CD4-positive, alpha-beta T cell treated with Interleukin-10 for 1 hour (primary cell): ENCODE data around the gene CLEC20A.
"Not testable (repeated sequence)": the region's sequence is repeated elsewhere in the genome, so short reads cannot be mapped to it uniquely, and the experiment has no call there.

Experiments used
- DNase-seq: peaks from one replicate; pipeline ENCODE4 v3.0.0-alpha.2; 2020

CLEC20A gene

DNA sequence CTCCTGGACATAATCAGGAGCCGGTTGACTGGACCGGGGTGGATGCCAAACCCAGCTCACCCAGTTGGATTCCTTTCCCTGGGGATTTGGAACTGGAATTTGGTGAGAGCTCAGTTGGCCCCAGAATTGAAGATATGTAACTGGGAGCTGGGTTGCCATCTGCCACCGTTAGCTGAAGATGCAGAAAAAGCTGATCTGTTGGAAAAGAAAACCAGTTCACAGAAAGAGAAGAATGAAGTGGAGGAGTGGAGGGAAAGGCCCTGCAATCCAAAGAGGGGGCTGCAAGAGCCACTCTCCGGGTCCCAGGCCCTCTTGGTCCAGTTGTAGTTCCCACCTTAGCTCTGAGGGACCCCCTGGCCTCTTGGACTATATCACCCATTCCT lies 32.2 kb upstream of the CLEC20A start:
- DNase-seq = no peak

DNA sequence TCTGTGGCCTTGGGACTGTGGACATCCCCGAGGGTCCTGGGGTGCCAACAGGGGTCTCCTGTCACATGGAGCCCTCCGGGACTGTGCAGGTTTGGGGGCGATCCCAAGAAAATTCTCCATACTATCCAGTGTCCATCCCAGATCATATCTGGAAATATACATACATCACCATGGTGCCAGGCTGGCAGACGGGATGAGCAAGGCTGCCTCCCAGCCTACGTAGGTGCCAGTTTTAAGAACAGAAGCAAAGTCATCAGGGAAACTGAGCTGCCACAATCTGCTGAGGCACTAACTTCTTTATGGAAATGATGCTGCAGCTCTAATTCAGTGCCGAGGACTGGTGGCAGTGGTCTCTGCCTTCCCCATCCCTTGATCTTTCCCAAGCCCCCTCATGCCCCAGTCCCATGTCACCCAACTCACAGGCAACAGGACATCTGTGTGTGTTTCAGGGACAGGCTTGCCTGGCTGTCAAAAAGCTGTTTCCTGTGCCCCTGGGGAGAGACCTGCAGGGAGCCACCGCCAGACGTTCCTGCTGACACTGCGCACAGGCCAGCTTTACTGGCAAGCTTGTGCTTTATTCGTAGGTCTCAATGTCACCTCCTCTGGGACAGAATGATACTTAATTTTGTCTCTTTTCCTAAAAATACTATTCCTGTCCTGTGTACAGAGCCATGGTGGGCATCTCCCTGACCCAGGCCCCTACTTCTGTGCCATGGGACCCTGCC lies 31.6 kb upstream of the CLEC20A start:
- no peak for DNase-seq

DNA sequence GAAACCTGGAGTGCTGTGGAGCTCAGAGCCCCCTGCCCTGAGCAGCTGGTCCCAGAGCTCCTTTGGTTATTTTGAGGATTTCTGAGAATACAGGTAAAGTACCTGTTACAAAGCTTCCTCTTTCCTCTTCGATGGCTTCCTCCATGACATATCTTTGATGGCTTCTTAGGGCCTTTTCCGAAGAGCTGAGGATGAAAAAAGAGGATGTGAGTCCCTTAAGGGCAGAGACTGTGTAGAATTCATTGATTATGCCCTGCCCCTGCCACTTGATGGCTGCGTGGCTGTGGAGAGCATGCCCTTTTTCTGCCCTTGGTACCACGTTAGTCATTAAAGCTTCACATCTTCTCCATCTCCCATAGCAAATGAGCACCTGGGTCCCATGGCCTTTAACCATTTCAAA lies 30.4 kb upstream of the CLEC20A start:
- DNase-seq = no peak

DNA sequence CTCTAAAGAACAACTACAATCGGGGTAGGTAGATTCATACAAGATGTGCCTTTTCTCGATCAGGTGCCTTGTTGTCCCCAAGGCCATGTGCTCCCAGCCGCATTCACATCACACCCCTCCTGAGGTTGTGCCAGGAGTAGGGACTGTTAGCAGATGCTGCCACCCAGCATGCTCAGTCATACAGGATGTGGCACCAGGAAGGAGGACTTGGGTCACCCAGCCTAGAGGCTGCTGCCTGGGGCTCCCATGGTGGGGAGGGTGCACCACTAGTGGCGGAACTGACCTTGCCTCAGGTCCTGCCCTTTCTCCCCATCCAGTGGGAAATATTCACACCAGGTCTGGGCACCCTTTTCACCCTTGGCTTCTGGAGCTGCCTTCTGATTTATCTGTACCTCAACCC lies 24.5 kb upstream of the CLEC20A start:
- DNase-seq = no peak

DNA sequence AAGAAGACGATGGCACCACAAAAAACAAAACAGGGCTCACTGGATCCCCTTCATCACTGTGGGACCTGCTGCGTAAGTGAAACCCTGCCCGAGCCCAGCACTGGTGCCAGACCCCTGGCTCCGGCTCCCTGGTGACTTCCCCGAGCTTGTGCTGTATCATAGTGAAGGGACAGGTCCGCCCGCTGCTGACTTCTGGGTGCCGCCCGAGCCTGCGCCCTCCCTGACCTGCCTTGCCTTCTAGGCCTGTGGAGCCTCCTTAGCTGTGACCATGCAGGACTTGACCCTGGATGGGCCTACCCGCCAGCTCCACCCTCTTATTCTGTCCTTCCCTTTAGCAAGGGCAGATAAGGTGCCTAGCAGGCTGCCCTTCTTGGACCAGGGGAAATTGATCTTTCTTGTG lies 24.0 kb upstream of the CLEC20A start:
- no peak for DNase-seq

DNA sequence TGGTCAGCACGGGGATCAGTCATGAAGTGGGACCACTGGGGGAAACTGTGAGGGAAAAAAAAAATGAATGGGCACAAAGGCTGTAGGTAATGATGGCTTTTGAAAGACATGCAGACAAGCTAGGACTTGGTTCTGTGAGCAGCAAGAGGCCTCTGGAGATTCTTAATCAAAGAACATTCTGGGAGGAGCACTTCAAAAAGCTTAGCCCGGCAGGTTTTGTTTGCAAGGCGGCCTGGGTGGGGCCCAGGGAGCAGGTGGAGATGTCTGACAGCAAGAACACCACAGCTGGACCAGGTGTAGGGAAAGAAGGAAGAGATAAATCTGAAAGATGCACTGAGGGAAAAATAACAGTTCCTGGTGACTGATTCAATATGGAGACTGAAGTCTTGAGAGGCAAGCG lies 22.1 kb upstream of the CLEC20A start:
- no peak for DNase-seq

DNA sequence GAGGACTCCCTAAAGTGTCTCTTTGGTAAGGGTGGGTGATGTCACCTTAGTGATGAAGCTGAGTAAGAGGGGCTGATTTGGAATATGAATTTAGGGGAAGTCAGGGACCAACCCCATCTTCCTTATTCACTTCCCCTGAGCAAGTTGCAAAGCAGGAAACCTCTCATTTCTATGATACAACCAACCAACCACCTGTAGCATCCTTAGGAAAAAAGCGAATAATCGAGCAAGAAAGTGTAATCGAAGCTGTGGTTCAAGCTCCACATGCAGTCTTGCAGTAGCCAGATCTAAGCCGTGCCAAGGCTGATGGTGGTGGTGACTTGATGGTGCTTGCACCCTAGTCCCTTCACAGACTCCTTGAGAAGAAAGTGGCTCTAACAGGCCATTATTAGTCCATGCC lies 19.3 kb upstream of the CLEC20A start:
- DNase-seq = no peak

DNA sequence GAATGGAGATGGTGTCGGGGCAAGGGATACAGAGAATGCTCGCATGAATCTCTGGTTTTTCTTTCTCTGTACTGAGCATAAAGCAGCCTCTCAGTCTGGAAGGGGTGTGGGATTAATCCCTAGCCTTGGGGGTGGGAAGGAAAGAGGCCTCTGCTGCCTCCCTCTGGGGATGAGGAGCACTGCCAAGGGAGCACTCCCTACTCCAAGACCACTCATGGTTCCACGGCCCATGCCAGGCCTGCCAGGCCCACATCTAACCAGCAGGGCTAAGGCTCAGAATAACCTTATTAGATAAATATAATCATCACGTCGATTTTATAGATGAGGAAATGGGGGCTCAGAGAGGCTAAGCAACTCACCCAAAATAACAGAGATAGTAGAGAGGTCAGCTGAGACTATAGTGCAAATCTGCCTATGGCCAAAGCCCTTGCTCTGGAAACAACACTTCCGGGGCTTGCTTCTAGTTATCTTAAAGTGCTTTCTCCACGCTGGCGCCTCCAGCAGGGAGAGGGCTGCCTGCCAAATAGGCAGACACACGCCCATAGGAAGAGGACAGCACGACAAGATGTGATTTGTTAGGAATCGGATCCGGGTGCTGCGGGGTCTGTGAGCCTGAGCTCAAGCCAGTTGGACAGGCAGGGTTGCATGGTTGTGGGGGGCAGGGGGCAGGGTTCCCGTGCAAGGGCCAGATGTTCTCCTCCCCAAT lies 16.7 kb upstream of the CLEC20A start:
- DNase-seq = no peak

DNA sequence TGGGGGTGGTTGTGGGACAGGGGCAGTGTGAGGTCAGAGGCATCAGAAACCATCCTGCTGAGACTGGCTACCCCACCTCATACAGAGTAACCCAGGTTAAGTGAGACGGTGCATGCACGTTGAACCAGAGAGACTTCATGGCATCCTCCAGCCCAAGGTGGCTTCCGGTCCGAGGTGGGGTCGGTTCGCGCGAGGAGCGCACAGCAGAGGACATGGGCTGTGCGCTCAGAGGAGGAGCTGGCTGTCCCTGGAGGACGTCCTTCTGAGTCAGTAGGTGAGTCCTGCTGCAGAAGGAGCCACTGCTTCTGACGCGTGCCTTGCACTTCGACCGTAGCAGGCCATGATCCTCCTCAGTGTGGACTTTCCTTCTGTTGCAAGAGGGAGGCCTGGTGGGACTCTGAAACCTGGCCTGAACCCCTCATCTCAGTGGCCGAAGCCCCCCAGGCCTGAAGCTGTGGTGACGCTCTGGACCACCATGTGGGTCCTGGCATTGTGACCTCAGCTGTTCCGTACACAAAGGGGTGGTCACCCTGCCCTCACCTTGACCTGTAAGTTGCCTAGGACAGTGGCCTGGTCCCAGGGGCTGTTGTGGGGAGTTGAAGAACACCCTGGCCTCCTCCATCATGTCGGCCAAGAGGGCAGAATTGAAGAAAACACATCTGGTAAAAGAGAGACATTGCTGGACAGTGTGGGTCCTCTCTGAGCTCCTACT lies 16.0 kb upstream of the CLEC20A start, which contains the start of gene TEX35:
Gene TEX35, plus strand, starts transcription at position 544 of the 712 bp plus-strand sequence. Its CDS starts 80 bp downstream, at position 624.
- no peak for DNase-seq

DNA sequence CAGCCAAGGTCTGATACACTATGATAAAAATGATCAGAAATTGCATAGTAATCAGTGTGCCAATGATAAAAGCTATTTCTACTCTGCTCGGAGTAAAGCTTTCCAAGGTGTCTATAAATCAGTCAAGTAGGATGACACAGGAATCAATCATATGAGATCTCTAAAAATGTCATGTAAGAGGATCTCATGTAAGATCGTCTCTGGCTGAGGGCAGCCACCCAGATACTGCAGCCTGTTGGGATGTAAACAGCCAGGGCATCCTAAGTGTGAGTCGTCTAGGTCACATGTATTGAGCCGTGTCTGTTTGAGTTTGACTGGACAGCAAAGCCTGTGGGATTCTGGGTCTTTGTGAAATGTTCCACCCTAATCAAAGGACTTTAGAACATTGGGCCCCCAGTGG lies 13.4 kb upstream of the CLEC20A start:
- no peak for DNase-seq

DNA sequence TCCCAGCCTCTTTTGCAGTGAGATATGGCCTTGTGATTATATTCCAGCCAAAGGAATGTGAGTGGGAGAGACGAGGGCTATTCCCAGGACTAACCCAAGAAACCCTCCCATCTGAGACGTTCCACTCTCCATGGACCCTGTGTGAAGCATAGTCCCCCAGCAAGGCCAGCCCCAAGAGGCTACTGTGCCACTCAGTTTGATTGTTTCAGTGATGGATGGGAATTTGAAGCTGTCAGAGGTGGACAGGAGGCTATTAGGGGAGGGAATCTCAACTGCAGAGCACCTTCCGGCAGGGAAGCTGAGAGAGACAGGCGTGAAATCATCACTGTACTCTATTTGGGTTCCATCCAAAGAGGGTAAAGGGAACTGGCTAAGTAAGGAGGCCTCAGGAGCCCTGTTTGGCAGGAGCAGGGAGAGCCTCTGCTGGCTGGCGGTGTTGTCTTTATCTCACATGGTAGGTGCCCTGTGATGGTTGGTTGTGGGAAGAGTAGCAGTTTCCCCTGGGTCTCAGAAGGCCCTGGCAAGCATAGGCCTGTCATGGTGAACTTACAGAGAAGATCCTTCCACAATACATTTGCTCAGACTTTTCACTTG lies 12.7 kb upstream of the CLEC20A start:
- no peak for DNase-seq

DNA sequence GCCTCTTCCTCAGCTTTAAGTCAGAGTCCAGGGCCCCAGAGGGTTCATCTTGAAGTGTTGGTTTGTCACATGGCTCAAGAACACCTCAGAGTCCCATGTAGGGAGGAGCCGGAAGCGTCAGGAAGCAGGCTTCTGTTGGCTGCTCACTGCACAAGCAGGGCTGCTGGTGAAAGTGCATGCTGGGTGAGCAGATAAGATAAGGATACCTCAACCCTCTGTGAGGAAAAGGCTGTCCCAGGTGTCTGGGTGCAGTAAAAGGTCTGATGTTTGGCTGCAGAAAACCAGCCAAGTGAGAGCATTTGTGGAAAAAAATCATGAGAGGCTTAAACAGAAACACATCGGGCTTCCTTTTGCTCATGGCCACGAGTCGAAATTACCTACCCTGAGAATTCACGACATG lies 9.9 kb upstream of the CLEC20A start:
- no peak for DNase-seq

DNA sequence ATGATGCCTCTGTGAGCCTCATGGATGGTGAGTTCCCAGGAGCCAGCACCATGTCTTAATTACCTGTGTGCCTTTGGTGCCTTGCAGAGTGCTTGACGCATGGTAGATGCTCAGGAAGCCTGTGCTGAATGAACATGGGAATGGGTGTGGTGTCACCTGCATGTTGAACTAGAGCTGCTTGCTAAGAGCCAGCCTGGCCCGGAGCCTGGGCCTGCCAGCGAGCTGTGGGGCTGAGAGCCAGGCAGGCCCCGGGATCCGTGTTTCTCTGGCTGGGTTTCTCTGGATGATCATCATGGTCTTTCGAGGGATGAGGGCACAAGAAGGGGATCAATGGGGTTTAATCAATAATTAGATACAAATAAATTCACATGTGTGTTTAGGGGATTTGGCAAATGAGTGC lies 9.4 kb upstream of the CLEC20A start:
- no peak for DNase-seq

DNA sequence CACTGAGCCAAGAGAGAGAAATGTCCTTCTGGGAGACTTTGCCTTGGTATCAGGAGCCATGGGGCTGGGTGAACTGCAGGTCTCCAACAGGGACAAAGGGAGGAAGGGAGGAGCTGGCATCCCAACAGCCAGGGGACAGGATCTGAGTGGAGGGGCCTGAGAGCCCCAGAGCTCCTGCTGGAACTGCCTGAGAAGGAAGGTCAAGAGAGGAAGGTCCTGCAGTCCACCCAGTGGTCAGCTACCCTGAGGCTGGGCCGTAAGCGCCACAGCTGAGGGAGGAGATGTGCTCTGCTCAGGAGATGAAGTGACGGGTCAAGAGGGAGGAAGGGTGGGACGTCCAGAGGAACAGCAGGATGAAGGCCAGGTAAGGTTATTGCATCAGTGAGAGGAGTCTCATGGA lies 7.5 kb upstream of the CLEC20A start:
- no peak for DNase-seq

DNA sequence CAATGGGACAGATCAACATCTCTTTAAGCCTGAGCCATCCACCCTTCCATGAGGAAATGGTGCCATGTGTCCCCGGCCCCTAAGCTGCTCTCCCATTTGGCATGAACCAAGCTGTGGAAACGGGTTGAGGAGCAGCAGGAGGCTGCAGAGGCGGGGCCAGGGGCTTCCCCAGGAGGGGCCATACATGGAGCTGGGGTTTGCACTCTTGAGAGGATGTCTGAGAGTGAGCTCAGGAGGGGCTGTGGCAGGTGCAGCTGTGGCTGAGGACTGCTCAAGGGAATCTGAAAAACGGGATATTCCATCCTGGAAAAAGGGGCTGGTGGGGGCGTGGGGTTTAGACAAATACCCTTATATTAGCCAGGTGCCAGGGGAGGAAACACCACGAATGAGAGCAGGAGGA lies 7.1 kb upstream of the CLEC20A start:
- DNase-seq = no peak

DNA sequence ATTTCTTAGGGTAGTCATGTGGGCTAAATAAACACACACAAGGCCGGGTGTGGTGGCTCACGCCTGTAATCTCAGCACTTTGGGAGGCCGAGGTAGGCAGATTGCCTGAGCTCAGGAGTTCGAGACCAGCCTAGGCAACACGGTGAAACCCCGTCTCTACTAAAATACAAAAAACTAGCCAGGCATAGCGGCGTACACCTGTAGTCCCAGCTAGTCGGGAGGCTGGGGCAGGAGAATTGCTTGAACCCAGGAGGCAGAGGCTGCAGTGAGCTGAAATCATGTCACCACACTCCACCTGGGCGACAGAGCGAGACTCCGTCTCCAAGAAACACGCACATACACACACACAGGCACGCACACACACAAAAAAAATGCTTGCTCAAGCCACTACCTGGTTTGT lies 6.6 kb upstream of the CLEC20A start:
- not testable (repeated sequence) for DNase-seq

DNA sequence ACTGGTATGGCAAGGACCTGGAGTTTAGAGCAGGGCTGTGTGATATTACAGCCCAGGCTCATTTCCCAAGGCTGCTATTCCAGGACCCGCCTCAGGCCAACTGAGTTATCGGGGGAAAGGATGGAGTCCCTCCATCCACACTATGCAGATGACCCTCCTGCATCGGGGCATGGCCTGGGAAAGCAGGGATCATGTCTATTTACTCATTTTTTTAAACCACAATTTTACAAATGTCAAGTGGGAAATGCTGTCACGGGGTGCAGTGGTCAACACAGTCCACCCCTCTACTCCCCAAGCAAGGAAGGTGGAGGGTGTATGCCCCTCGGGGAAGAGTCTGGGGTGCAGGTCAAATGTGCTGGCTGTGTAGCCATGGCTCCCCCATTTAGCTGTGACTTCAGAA lies 6.1 kb upstream of the CLEC20A start:
- DNase-seq = no peak

DNA sequence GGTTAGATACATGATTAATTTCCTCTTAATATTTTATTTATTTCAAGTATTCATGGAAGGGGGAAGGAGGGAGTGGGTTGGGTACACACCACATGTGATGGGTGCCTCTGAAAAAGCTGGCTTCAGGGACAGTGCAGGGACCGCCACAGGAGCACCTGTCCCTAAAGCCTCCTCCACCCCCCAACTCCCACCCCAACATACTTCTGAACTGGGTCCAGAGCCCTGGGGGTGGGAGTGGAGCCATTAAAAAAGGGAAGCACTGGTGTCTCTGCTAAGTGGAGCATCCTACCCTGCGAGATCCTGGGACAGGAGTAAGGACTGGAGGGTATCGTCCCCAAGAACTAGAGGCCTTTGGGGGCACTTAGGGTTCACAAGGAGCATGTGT lies 5.6 kb upstream of the CLEC20A start:
- no peak for DNase-seq

DNA sequence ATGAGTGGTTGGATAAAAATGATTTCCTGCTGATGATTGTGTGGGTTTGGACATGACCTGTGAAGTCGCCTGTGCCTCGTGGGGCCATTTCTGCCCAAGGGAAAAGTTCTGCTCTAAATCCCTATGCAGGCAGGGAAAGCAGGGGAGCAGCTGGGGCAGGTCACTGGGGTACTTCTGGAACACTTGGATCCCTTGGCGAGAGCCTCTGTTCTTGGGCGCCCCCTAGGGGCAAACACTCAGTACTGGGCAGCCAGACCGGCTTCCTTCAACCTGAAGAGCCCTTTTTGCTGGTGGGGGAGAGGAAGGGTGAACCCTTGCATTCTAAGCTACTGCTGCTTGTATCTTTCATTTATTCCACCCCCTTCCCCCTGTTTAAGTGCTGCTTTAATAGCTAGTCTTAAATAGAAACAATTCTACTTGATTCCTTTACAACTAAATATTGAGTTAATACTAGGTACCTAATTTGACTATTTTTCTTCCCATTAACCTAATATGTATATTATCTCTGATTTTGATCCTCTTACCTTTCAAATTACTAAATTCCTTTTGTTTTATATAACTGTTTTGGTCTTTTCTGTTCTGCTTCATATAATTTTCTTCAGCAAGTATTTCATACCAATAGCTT lies 5.1 kb upstream of the CLEC20A start:
- DNase-seq = peak; percentile 38

DNA sequence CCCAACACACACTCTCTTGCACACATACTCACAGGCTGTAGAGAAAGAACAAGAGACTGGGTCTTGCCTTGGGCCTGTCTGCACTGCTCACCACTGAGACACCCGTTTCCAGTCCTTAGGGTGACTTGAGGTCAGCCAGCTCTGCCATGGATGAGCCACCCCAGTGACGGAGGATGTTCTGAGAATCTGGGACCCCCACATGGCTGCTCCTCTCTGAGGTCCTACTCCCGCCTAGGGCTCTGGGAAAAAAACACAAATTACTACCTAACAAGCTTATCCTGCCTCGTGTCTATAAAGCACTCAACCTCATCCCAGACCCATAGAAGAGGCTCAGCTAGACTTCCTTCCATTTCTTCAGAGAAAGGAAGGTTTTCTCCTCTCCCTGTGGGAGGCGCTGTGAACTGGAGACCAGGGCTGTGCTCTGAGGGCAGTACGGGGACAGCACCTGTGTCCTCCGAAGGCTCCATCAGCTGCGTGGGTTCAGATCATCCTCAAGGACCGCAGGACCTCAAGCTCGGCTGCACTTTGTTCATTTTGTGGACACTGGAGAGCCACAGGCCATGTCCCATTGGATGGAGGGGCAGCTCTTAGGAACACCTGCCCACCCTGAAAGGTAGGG lies 4.3 kb upstream of the CLEC20A start:
- no peak for DNase-seq

DNA sequence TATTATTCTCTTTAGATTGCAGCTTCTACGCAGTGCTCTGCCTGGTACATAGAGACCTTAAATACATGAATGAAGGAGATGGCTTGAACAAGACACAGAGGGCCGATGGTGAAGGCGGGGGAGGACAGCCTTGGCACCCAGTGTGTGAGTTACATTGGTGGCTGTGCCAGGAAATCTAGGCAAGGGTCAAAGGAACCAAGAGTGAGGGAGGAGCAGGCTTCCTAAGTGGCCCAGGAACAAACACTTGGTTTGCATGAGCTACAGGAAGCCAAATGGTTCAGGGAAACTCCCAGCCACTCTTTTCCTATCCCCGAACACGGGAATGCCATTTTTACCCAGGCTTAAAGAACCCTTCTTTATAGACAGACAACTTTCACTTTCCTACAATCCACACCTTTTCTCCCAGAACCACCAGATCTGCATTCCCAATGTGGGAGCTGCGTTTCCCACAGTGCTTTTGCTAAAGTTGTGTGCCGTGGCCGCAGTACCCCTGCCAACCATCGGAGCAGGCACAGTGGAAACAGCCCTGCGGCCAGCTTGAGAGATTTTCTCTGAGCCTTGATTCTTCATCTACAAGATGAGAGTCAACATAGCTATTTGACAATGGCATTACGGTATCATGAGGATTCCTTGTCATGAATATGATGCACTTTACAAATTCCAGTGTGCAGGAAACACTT lies 3.5 kb upstream of the CLEC20A start:
- no peak for DNase-seq
